HepG2 (cell line): Measurements from ENCODE around the gene ANO1. TPM values are rescaled to one million over a fixed set of nuclear protein-coding genes. Genes with fewer than 3 reads are reported as not detected.

Experiments used
- EED ChIP-seq: sonication (generic); formaldehyde crosslinking; IDR thresholded peaks from 2 replicates; pipeline ENCODE4 v1.5.0; 2020; ENCODE audit warnings: mild to moderate bottlenecking, missing genetic modification reagents
- ELF3 ChIP-seq: IDR thresholded peaks from 2 replicates; pipeline ENCODE4 v1.6.1; 2016; ENCODE audit warnings: missing genetic modification reagents, missing compliant biosample characterization
- IKZF1 ChIP-seq: fragments of 450-650 bp; IDR thresholded peaks from 2 replicates; pipeline ENCODE4 v1.7.1; 2016
- KMT2A ChIP-seq: sonication (generic); formaldehyde crosslinking; IDR thresholded peaks from 2 replicates; pipeline ENCODE4 v1.4.0; 2020; ENCODE audit warnings: missing genetic modification reagents
- MAFK ChIP-seq, 2 experiments: IDR thresholded peaks in 1 of 2; conservative IDR thresholded peaks in 1 of 2; 2 replicates each; pipeline ENCODE4 v1.6.1; 2011; ENCODE audit warnings: improper control_type of control experiment in 2 of 2, low read length in 2 of 2
- MIER3 ChIP-seq: IDR thresholded peaks from 2 replicates; pipeline ENCODE4 v1.6.1; 2016; ENCODE audit warnings: missing compliant biosample characterization, borderline replicate concordance
- PHF20 ChIP-seq: sonication (generic); formaldehyde crosslinking; IDR thresholded peaks from 2 replicates; pipeline ENCODE4 v1.5.0; 2020; ENCODE audit warnings: mild to moderate bottlenecking, missing genetic modification reagents
- POGZ ChIP-seq: sonication (generic); formaldehyde crosslinking; IDR thresholded peaks from 2 replicates; pipeline ENCODE4 v1.4.0; 2020; ENCODE audit warnings: mild to moderate bottlenecking, missing genetic modification reagents
- PPARG ChIP-seq: conservative IDR thresholded peaks from 2 replicates; pipeline ENCODE4 v1.6.1; 2016; ENCODE audit warnings: missing biosample characterization, missing genetic modification reagents
- TAF1 ChIP-seq: sonication (generic); formaldehyde crosslinking; IDR thresholded peaks from 2 replicates; pipeline ENCODE4 v1.4.0; 2020; ENCODE audit warnings: missing genetic modification reagents
- XBP1 ChIP-seq: sonication (generic); formaldehyde crosslinking; IDR thresholded peaks from 2 replicates; pipeline ENCODE4 v1.5.0; 2020; ENCODE audit warnings: missing genetic modification reagents
- ZFP36L1 ChIP-seq: sonication (generic); formaldehyde crosslinking; IDR thresholded peaks from 2 replicates; pipeline ENCODE4 v1.8.0; 2022; ENCODE audit warnings: mild to moderate bottlenecking, missing genetic modification reagents, moderate library complexity
- ZNF343 ChIP-seq: sonication (generic); formaldehyde crosslinking; IDR thresholded peaks from 2 replicates; pipeline ENCODE4 v1.4.0; 2020; ENCODE audit warnings: mild to moderate bottlenecking, missing genetic modification reagents
- ZNF382 ChIP-seq: sonication (generic); formaldehyde crosslinking; IDR thresholded peaks from 2 replicates; pipeline ENCODE4 v1.5.0; 2020; ENCODE audit warnings: missing genetic modification reagents, mild to moderate bottlenecking, borderline replicate concordance
- ZNF510 ChIP-seq: sonication (generic); formaldehyde crosslinking; IDR thresholded peaks from 2 replicates; pipeline ENCODE4 v1.4.0; 2020; ENCODE audit warnings: low read depth, mild to moderate bottlenecking, missing genetic modification reagents
- ZNF558 ChIP-seq: sonication (generic); formaldehyde crosslinking; IDR thresholded peaks from 2 replicates; pipeline ENCODE4 v1.9.0; 2022; ENCODE audit warnings: mild to moderate bottlenecking, missing genetic modification reagents, borderline replicate concordance
- polyA plus RNA-seq, 8 experiments: library from polyadenylated mRNA; depleted of rRNA in 3 of 8; stranded (reverse) in 7 of 8; unstranded in 1 of 8; fragments of >200 nt; fragmentation: Illumina TruSeq in 4 of 8; extraction: Trizol in 4 of 8; gene quantifications; 2 replicates each; pipeline versions ENCODE4 v1.2.1 to v1.2.3, GENCODE V29; 2011 to 2016; ENCODE audit warnings: low read depth in 4 of 8, missing spikeins in 1 of 8, mixed read lengths in 1 of 8; ENCODE audit not compliant: insufficient read depth in 1 of 8
- total RNA-seq, 5 experiments: library from RNA; depleted of rRNA; stranded (reverse); fragments of >200 nt; fragmentation: Illumina TruSeq; extraction: Trizol; gene quantifications; 2 replicates each; pipeline ENCODE4 v1.2.3, GENCODE V29; 2016; ENCODE audit warnings: low read depth in 1 of 5
- TF ChIP-seq, protein P1 (sequence below): IDR thresholded peaks from 2 replicates; pipeline ENCODE4 v1.4.0; 2020; ENCODE audit warnings: mild to moderate bottlenecking, missing genetic modification reagents
- TF ChIP-seq, protein P2 (sequence below): sonication (generic); formaldehyde crosslinking; IDR thresholded peaks from 2 replicates; pipeline ENCODE4 v1.4.0; 2020; ENCODE audit warnings: missing genetic modification reagents
- TF ChIP-seq, protein P3 (sequence below): sonication (generic); formaldehyde crosslinking; IDR thresholded peaks from 2 replicates; pipeline ENCODE4 v1.4.0; 2020; ENCODE audit warnings: missing genetic modification reagents, borderline replicate concordance
- TF ChIP-seq, protein P4 (sequence below): sonication (generic); formaldehyde crosslinking; IDR thresholded peaks from 2 replicates; pipeline ENCODE4 v1.5.1; 2020; ENCODE audit warnings: missing genetic modification reagents, mild to moderate bottlenecking, borderline replicate concordance
- TF ChIP-seq, protein P5 (sequence below): sonication (generic); formaldehyde crosslinking; IDR thresholded peaks from 2 replicates; pipeline ENCODE4 v1.4.0; 2020; ENCODE audit warnings: missing genetic modification reagents
- TF ChIP-seq, protein P6 (sequence below): sonication (generic); formaldehyde crosslinking; IDR thresholded peaks from 2 replicates; pipeline ENCODE4 v1.8.1; 2022; ENCODE audit warnings: mild to moderate bottlenecking, missing genetic modification reagents

Gene ANO1
- total and polyA plus RNA-seq, 2 of the 13 experiments (the other 11 are each of a cell fraction or from before 2014, with no cell fraction given): not detected

DNA sequence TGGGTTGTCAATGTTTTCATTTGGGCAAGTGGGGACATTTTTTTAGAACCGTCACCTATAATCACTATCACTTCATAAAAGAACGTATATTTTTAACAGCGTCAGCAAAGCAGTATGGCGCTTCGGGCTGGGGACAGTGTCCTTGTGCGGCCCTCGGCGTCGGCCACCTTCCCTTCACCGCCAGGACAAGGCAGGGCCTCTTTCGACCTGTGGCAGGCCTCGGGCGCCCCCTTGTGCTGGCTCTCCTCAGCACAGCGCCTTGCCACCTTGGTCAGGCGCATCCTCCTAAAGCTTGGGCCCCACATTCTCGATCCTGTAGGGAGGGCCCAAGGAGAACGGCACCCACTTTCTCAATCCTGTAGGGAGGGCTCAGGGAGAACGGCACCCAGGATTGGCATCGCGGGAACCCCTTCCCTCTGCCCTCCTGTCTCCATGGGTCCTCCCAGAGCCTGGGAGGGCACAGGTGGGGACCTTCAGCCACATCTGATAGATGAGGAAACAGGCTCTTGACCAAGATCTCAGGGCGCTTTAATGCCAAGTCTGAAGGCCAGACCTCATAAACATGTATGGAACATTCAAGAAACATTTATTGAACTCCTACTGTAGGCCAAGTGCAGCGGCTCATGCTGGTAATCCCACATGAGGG is 113.5 kb downstream of the ANO1 start (continued):
- TF ChIP-seq, protein P1, sequence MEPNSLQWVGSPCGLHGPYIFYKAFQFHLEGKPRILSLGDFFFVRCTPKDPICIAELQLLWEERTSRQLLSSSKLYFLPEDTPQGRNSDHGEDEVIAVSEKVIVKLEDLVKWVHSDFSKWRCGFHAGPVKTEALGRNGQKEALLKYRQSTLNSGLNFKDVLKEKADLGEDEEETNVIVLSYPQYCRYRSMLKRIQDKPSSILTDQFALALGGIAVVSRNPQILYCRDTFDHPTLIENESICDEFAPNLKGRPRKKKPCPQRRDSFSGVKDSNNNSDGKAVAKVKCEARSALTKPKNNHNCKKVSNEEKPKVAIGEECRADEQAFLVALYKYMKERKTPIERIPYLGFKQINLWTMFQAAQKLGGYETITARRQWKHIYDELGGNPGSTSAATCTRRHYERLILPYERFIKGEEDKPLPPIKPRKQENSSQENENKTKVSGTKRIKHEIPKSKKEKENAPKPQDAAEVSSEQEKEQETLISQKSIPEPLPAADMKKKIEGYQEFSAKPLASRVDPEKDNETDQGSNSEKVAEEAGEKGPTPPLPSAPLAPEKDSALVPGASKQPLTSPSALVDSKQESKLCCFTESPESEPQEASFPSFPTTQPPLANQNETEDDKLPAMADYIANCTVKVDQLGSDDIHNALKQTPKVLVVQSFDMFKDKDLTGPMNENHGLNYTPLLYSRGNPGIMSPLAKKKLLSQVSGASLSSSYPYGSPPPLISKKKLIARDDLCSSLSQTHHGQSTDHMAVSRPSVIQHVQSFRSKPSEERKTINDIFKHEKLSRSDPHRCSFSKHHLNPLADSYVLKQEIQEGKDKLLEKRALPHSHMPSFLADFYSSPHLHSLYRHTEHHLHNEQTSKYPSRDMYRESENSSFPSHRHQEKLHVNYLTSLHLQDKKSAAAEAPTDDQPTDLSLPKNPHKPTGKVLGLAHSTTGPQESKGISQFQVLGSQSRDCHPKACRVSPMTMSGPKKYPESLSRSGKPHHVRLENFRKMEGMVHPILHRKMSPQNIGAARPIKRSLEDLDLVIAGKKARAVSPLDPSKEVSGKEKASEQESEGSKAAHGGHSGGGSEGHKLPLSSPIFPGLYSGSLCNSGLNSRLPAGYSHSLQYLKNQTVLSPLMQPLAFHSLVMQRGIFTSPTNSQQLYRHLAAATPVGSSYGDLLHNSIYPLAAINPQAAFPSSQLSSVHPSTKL: no peak
- no peak for TF ChIP-seq ZNF382
- TF ChIP-seq ZNF558 (CRISPR knock-in tag): no peak
- TF ChIP-seq TAF1 (CRISPR knock-in tag): no peak
- TF ChIP-seq PPARG: no peak
- TF ChIP-seq, protein P2, sequence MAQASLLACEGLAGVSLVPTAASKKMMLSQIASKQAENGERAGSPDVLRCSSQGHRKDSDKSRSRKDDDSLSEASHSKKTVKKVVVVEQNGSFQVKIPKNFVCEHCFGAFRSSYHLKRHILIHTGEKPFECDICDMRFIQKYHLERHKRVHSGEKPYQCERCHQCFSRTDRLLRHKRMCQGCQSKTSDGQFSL (CRISPR knock-in tag): no peak
- TF ChIP-seq KMT2A (CRISPR knock-in tag): no peak
- TF ChIP-seq ZFP36L1: no peak
- no peak for TF ChIP-seq IKZF1
- TF ChIP-seq PHF20 (CRISPR knock-in tag): no peak
- no peak for TF ChIP-seq MIER3 (CRISPR knock-in tag)
- no peak for TF ChIP-seq POGZ (CRISPR knock-in tag)
- TF ChIP-seq ELF3 (CRISPR knock-in tag): 0 out of 2 replicates have a peak, but pooled peaks have one; percentile 15
- TF ChIP-seq, protein P3, sequence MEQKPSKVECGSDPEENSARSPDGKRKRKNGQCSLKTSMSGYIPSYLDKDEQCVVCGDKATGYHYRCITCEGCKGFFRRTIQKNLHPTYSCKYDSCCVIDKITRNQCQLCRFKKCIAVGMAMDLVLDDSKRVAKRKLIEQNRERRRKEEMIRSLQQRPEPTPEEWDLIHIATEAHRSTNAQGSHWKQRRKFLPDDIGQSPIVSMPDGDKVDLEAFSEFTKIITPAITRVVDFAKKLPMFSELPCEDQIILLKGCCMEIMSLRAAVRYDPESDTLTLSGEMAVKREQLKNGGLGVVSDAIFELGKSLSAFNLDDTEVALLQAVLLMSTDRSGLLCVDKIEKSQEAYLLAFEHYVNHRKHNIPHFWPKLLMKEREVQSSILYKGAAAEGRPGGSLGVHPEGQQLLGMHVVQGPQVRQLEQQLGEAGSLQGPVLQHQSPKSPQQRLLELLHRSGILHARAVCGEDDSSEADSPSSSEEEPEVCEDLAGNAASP (CRISPR knock-in tag): peak; percentile 47; the same call in 1 of the 2 replicates
- TF ChIP-seq EED (CRISPR knock-in tag): no peak
- peak in 1 of 2 experiments; percentile 28; a peak in 1 of 4 replicates for TF ChIP-seq MAFK (conservative IDR thresholded peaks at IDR 0.05 in 1 of 2, IDR thresholded peaks at IDR 0.05 in 1 of 2; ENCODE audit: low read length in 2 of 2)
- TF ChIP-seq, protein P4, sequence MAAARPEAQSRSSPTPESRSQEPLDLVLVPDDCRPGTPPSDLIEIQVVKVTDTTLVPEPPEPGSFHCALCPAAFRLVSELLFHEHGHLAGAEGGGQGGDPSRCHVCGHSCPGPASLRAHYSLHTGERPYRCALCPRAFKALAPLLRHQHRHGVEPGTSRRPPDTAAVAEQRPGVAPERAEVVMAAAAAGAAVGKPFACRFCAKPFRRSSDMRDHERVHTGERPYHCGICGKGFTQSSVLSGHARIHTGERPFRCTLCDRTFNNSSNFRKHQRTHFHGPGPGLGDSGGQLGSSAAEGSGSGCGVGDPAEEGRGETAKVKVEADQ (CRISPR knock-in tag): no peak
- TF ChIP-seq, protein P5, sequence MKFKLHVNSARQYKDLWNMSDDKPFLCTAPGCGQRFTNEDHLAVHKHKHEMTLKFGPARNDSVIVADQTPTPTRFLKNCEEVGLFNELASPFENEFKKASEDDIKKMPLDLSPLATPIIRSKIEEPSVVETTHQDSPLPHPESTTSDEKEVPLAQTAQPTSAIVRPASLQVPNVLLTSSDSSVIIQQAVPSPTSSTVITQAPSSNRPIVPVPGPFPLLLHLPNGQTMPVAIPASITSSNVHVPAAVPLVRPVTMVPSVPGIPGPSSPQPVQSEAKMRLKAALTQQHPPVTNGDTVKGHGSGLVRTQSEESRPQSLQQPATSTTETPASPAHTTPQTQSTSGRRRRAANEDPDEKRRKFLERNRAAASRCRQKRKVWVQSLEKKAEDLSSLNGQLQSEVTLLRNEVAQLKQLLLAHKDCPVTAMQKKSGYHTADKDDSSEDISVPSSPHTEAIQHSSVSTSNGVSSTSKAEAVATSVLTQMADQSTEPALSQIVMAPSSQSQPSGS (CRISPR knock-in tag): 0 out of 2 replicates have a peak, but pooled peaks have one; percentile 21
- TF ChIP-seq XBP1: no peak
- TF ChIP-seq, protein P6, sequence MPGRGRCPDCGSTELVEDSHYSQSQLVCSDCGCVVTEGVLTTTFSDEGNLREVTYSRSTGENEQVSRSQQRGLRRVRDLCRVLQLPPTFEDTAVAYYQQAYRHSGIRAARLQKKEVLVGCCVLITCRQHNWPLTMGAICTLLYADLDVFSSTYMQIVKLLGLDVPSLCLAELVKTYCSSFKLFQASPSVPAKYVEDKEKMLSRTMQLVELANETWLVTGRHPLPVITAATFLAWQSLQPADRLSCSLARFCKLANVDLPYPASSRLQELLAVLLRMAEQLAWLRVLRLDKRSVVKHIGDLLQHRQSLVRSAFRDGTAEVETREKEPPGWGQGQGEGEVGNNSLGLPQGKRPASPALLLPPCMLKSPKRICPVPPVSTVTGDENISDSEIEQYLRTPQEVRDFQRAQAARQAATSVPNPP (CRISPR knock-in tag): no peak
- no peak for TF ChIP-seq ZNF510 (CRISPR knock-in tag)
- no peak for TF ChIP-seq ZNF343 (CRISPR knock-in tag)
